ENCODE data around the gene NGRN.

GRCh38 chr15:90227816-90228772 is 37.4 kb upstream of the NGRN start:
- TF ChIP-seq CTCF (IDR thresholded peaks at IDR 0.05): no peak
- TF ChIP-seq POLR2A (IDR thresholded peaks at IDR 0.05): no peak
